Esophagus squamous epithelium (tissue), 5 donors: ENCODE results near the gene DKC1. TPM values are rescaled to one million over a fixed set of nuclear protein-coding genes. Genes with fewer than 3 reads are reported as not detected.
A peak's percentile ranks its signal among the peaks of the same experiment; 100 is the strongest.

Source experiments
- DNase-seq: peaks from one replicate; lab custom pipeline; 2025; lab: John Stamatoyannopoulos, UW
- H3K27ac ChIP-seq, 4 donors: fragments of 200-600 bp; sonication (generic); one replicate each; pipeline ENCODE4 v1.5.1; 2016 to 2019; ENCODE audit warnings: mild to moderate bottlenecking in 1 of 4
- H3K27me3 ChIP-seq, 4 donors: fragments of 200-600 bp; sonication (generic); 1 replicate in 3 of 4; 2 replicates in 1 of 4; pipeline versions ENCODE4 v1.5.1 to v1.6.0; 2017 to 2021; ENCODE audit warnings: antibody characterized with exemption in 1 of 4
- H3K36me3 ChIP-seq, 3 donors: fragments of 200-600 bp; sonication (generic); one replicate each; pipeline ENCODE4 v1.5.1; 2016 to 2019
- H3K4me1 ChIP-seq, 3 donors: fragments of 200-600 bp; sonication (generic); one replicate each; pipeline ENCODE4 v1.5.1; 2017 to 2019
- H3K4me3 ChIP-seq, 4 donors: fragments of 200-600 bp; sonication (generic); 1 replicate in 3 of 4; 2 replicates in 1 of 4; pipeline ENCODE4 v1.5.1; 2016 to 2019; ENCODE audit warnings: mild to moderate bottlenecking in 2 of 4, moderate library complexity in 1 of 4
- H3K9me3 ChIP-seq, 3 donors: fragments of 200-600 bp; sonication (generic); one replicate each; pipeline ENCODE4 v1.5.1; 2016 to 2019
- POLR2A ChIP-seq, 4 donors: fragments of 450-650 bp; IDR thresholded peaks; one replicate each; pipeline ENCODE4 v1.6.1; 2017; ENCODE audit warnings: antibody characterized with exemption in 4 of 4, mild to moderate bottlenecking in 4 of 4, moderate library complexity in 3 of 4
- WGBS, 2 donors: methylation state at CpG; one replicate each; pipeline ENCODE4 v1.1.5; 2018; 5-methylcytosine and 5-hydroxymethylcytosine counted together
- intact Hi-C: fragments of 100-400 bp; cut with DNase I; formaldehyde crosslinking; loops from one replicate; pipeline ENCODE4 v1.15.0; 2022
- total RNA-seq, 4 donors: library from RNA; depleted of rRNA; stranded (reverse); fragments of >200 nt; gene quantifications; one replicate each; pipeline ENCODE4 v1.1.0, GENCODE V29; 2016
- TF ChIP-seq, protein P1 (sequence below), 6 experiments: fragments of 450-650 bp in 4 of 6; fragments of 200-600 bp in 2 of 6; sonication (generic) in 2 of 6; IDR thresholded peaks; one replicate each; pipeline ENCODE4 v1.5.1; 2016 to 2019; ENCODE audit warnings: antibody characterized with exemption in 6 of 6, mild to moderate bottlenecking in 4 of 6, moderate library complexity in 4 of 6
- donor health status: DM: yes; HTN: yes; CAD: no.

Gene DKC1
- total RNA-seq, 4 donors from 2014 or later: 41.5 to 86.2 (median 49.5) TPM

- intact Hi-C loops: no loop called here
- Histone ChIP-seq H3K4me3 (no peak overlapping the region), H3K27me3 (no peaks in the 10 kb centered on the region), H3K27ac (peak overlapping the region in 3 of 4 donors; percentile 66 to 85 (median 84)), H3K9me3 (no peaks in the 10 kb centered on the region), H3K36me3 (no peaks in the 10 kb centered on the region), H3K4me1 (peaks cover 7 to 98% (median 54%) of the 10 kb centered on the region in 3 donors)
- WGBS, 2 donors: 40 to 46% methylated on average over 3 to 5 of the region's 5 CpGs
- no peak for DNase-seq
- TF ChIP-seq, protein P1, sequence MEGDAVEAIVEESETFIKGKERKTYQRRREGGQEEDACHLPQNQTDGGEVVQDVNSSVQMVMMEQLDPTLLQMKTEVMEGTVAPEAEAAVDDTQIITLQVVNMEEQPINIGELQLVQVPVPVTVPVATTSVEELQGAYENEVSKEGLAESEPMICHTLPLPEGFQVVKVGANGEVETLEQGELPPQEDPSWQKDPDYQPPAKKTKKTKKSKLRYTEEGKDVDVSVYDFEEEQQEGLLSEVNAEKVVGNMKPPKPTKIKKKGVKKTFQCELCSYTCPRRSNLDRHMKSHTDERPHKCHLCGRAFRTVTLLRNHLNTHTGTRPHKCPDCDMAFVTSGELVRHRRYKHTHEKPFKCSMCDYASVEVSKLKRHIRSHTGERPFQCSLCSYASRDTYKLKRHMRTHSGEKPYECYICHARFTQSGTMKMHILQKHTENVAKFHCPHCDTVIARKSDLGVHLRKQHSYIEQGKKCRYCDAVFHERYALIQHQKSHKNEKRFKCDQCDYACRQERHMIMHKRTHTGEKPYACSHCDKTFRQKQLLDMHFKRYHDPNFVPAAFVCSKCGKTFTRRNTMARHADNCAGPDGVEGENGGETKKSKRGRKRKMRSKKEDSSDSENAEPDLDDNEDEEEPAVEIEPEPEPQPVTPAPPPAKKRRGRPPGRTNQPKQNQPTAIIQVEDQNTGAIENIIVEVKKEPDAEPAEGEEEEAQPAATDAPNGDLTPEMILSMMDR (IDR thresholded peaks at IDR 0.05): no peak
Measured at GRCh38 chrX:154732421-154733065, 30.1 kb upstream of the DKC1 start.

DNA sequence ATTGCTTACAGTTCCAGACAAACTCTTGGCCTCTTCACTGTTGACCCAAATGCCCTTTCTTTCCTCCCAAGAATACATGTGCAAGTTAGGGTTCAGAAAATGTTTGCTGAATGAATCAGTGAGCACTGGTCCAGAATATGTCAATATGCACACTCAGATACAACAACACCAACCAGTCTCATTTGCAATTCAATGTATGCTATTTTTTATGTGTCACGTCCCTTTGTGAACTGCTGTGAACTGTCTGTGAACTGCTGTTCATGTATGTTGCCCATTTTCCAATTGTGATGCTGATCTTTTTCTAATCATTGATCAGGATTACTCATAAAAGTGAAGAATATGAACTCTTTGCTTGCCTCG is 29.6 kb upstream of the DKC1 start:
- 52 to 54% methylated on average over 2 of the region's 2 CpGs for WGBS, 2 donors
- H3K4me1 ChIP-seq: peaks cover 5 to 97% (median 56%) of the 10 kb centered on the region in 3 donors
- no peak overlapping the region for H3K4me3 ChIP-seq
- H3K36me3 ChIP-seq: no peaks in the 10 kb centered on the region
- intact Hi-C loops: no loop called here
- H3K9me3 ChIP-seq: no peaks in the 10 kb centered on the region
- H3K27ac ChIP-seq: peak overlapping the region in 3 of 4 donors; percentile 66 to 85 (median 84)
- no peak for DNase-seq
- H3K27me3 ChIP-seq: no peaks in the 10 kb centered on the region
- TF ChIP-seq, protein P1 (IDR thresholded peaks at IDR 0.05): no peak
- no peak for TF ChIP-seq POLR2A (IDR thresholded peaks at IDR 0.05)

DNA sequence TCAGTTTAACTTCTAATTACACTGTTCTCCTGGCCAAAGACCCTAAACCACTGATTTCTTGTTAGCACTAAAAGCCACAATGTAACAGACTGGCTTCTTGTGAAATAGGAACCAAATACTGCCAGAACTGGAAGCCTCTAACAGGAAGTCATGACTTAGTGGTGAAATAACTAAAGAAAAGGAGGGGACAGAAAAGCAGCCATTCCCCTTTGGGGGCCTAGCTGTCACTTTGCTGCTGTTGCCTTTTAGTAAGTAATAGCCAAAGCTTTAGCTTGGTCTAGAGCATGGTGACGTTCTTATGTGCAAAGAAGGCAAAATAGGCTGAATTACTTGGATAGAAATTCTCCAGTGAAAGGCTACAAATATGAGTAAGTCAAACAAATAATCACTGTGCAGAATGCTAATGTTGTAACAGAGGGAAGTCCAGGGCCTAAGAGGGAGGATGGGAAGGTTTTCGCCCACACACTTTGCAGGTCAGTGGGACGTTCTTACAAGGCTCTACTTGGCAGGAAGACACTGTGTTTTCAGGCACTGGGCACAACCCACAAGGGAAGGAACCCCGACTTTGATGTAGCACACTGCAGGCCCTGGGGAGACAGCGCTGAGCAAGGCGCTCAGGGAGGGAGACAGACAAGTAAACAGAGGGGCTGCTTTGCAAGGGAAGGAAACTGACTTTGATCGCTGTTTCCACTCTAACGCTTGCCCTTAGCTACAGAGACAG is 28.4 kb upstream of the DKC1 start:
- 22 to 46% methylated on average over 4 to 5 of the region's 8 CpGs for WGBS, 2 donors
- intact Hi-C loops: no loop called here
- Histone ChIP-seq H3K36me3 (no peaks in the 10 kb centered on the region), H3K27me3 (no peaks in the 10 kb centered on the region), H3K9me3 (no peaks in the 10 kb centered on the region), H3K4me3 (no peak overlapping the region), H3K4me1 (peaks cover 0 to 93% (median 53%) of the 10 kb centered on the region in 3 donors), H3K27ac (peak overlapping the region; percentile 46 to 85 (median 75))
- no peak for DNase-seq
- TF ChIP-seq POLR2A (IDR thresholded peaks at IDR 0.05): no peak
- TF ChIP-seq, protein P1 (IDR thresholded peaks at IDR 0.05): no peak

DNA sequence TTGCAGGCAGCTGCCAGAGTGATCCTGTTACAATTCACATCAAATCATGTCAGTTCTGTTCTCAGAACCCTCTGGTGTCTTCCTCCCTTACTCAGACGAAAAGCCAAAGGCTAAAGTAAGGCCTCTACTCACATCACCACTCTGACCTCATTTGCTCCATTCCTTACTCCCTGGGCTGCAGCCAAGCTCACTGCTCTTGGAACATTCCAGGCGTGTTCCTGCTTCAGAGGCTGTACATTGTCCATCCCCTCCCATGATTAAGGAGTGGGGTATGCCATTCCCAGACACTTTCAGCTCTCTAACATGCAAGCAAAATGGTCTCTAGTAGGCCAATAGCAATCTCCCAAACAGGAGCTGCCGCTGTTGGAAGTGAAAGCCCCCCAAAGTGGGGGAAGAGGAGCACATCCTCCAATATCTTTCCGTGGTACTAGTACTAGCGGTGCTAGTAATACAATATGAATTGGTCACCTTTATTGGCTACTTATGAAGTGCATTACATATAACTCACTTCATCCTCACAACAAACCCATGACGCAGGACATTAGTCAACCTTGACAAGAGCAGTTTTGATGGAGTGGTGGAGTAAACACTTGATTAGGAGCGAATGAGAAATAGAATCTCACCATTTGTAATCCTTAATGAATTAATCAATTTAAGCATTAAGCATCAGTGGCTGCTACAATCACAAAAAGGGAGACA is 26.8 kb upstream of the DKC1 start:
- WGBS, 2 donors: 47 to 74% methylated on average over 6 to 7 of the region's 7 CpGs
- Histone ChIP-seq H3K27me3 (no peaks in the 10 kb centered on the region), H3K4me1 (peaks cover 0 to 77% (median 38%) of the 10 kb centered on the region in 3 donors), H3K27ac (peak overlapping the region in 3 of 4 donors; percentile 66 to 84 (median 78)), H3K4me3 (no peak overlapping the region), H3K36me3 (no peaks in the 10 kb centered on the region), H3K9me3 (no peaks in the 10 kb centered on the region)
- no peak for TF ChIP-seq POLR2A (IDR thresholded peaks at IDR 0.05)
- TF ChIP-seq, protein P1 (IDR thresholded peaks at IDR 0.05): no peak
- no peak for DNase-seq
- intact Hi-C loops: no loop called here

DNA sequence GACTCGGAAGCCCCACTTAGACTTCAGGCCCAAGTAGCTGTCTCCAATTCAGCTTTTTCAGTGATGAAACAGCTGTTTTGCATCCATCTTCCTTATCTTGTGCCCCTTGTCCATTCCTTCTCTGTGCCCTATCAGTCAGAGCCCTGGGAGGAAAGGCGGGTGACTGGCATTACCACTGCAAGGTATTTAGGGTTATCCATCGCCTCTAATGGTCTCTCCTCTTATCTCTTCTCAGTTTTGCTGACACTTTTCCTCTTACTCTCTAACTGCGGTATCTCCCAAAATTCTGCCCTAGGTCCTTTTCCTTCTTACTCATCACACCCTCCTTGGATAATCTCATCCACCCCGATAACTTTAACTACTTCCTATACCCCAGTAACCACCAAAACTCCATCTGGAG is 25.5 kb upstream of the DKC1 start:
- Histone ChIP-seq H3K4me1 (peaks cover 0 to 64% (median 29%) of the 10 kb centered on the region in 3 donors), H3K27me3 (no peaks in the 10 kb centered on the region), H3K36me3 (no peaks in the 10 kb centered on the region), H3K4me3 (no peak overlapping the region), H3K27ac (peak overlapping the region; percentile 34 to 84 (median 72)), H3K9me3 (no peaks in the 10 kb centered on the region)
- no peak for DNase-seq
- WGBS, 2 donors: 85 to 87% methylated on average over 5 of the region's 5 CpGs
- TF ChIP-seq POLR2A (IDR thresholded peaks at IDR 0.05): no peak
- TF ChIP-seq, protein P1 (IDR thresholded peaks at IDR 0.05): no peak
- intact Hi-C loops: no loop called here
